Urinary bladder (tissue), 4 donors: ENCODE data around the gene NSDHL. TPM values are rescaled to one million over a fixed set of nuclear protein-coding genes. Genes with fewer than 3 reads are reported as not detected.

Source experiments
- DNase-seq: peaks from one replicate; pipeline ENCODE4 v3.0.0-alpha.2; 2015; ENCODE audit errors: extremely low spot score
- H3K27ac ChIP-seq: one replicate; pipeline ENCODE4 v1.5.1; 2013; ENCODE audit warnings: low read depth, mild to moderate bottlenecking, moderate library complexity
- H3K36me3 ChIP-seq: one replicate; pipeline ENCODE4 v1.6.1; 2013; ENCODE audit warnings: mild to moderate bottlenecking, moderate library complexity; ENCODE audit not compliant: insufficient read depth
- H3K4me1 ChIP-seq: one replicate; pipeline ENCODE4 v1.6.1; 2013; ENCODE audit warnings: mild to moderate bottlenecking, moderate library complexity; ENCODE audit not compliant: insufficient read depth
- H3K4me3 ChIP-seq: one replicate; pipeline ENCODE4 v1.5.1; 2013; ENCODE audit warnings: low read depth, low read length
- WGBS: extraction: QIAGEN DNeasy Blood & Tissue Kit; methylation state at CpG from one replicate; pipeline ENCODE4 v1.1.7; 2013; 5-methylcytosine and 5-hydroxymethylcytosine counted together
- polyA plus RNA-seq: library from polyadenylated mRNA; stranded (reverse); fragments of 200-250 nt; gene quantifications from one replicate; pipeline ENCODE4 v1.2.3, GENCODE V29; 2013
- total RNA-seq: library from RNA; depleted of rRNA; stranded (reverse); fragments of >200 nt; gene quantifications from one replicate; pipeline ENCODE4 v1.2.3, GENCODE V29; 2014
- donor health status: healthy with polysubstance abuse.
- donor health status: healthy.

Gene NSDHL
- total and polyA plus RNA-seq, 2 donors: 6.2 to 15.5 TPM

DNA sequence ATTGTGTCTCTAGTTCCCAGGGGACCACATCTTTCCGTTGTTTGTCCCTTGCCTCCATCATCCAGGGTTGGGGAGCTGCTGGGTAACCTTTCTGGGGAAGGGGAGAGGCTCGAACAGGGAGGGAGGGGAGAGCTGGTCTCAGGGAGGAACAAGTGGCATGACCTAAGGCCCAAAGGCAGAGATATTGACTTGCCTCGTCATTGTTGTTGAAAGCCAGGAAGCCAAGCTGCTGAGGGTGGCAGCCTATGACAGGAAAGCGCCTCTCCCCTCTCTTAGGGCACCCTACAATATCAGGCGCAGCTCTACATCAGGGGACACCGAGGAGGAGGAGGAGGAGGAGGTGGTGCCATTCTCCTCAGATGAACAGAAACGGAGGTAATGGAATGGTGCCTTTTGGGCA is 87.8 kb downstream of the NSDHL start:
- WGBS: 78% methylated on average over 7 of the region's 7 CpGs

More for the DNA sequence above, 87.8 kb downstream of the NSDHL start:
- H3K27ac ChIP-seq: no peak overlapping the region
- DNase-seq: no peak
- H3K4me1 ChIP-seq: no peaks in the 10 kb centered on the region
- no peak overlapping the region for H3K4me3 ChIP-seq
- no peaks in the 10 kb centered on the region for H3K36me3 ChIP-seq

Other genes with a start within 250 kb of the NSDHL start
- gene GABRQ, start 193.2 kb upstream of the NSDHL start, total RNA-seq: 1.5 TPM
- gene GABRQ, start 193.2 kb upstream of the NSDHL start, polyA plus RNA-seq: 0.08 TPM
- not detected for gene MAGEA3, start 132.3 kb upstream of the NSDHL start, total RNA-seq
- gene MAGEA3, start 132.3 kb upstream of the NSDHL start, polyA plus RNA-seq: not detected
- not detected for gene CSAG2, start 121.8 kb upstream of the NSDHL start, total RNA-seq
- not detected for gene CSAG2, start 121.8 kb upstream of the NSDHL start, polyA plus RNA-seq
- gene MAGEA2B, start 116.4 kb upstream of the NSDHL start, total RNA-seq: not detected
- gene MAGEA2B, start 116.4 kb upstream of the NSDHL start, polyA plus RNA-seq: not detected
- not detected for gene CSAG1, start 97.3 kb upstream of the NSDHL start, total RNA-seq
- gene CSAG1, start 97.3 kb upstream of the NSDHL start, polyA plus RNA-seq: not detected
- gene MAGEA12, start 97.3 kb upstream of the NSDHL start, total RNA-seq: not detected
- not detected for gene MAGEA12, start 97.3 kb upstream of the NSDHL start, polyA plus RNA-seq
- gene MAGEA2, start 77.2 kb upstream of the NSDHL start, total RNA-seq: not detected
- gene MAGEA2, start 77.2 kb upstream of the NSDHL start, polyA plus RNA-seq: not detected
- gene CSAG3, start 71.8 kb upstream of the NSDHL start, total RNA-seq: not detected
- gene CSAG3, start 71.8 kb upstream of the NSDHL start, polyA plus RNA-seq: not detected
- gene MAGEA6, start 61.4 kb upstream of the NSDHL start, total RNA-seq: not detected
- gene MAGEA6, start 61.4 kb upstream of the NSDHL start, polyA plus RNA-seq: not detected
- 38.3 TPM for gene CETN2, start 306 bp upstream of the NSDHL start, total RNA-seq
- gene CETN2, start 306 bp upstream of the NSDHL start, polyA plus RNA-seq: 44.1 TPM
- gene ZNF185, start 67.0 kb downstream of the NSDHL start, total RNA-seq: 9.7 TPM
- gene ZNF185, start 67.0 kb downstream of the NSDHL start, polyA plus RNA-seq: 5.3 TPM
- not detected for gene PNMA5, start 163.1 kb downstream of the NSDHL start, total RNA-seq
- 0.04 TPM for gene PNMA5, start 163.1 kb downstream of the NSDHL start, polyA plus RNA-seq
- gene PNMA3, start 225.4 kb downstream of the NSDHL start, total RNA-seq: 0.42 TPM
- gene PNMA3, start 225.4 kb downstream of the NSDHL start, polyA plus RNA-seq: 0.08 TPM
- 1.7 TPM for gene PNMA6A, start 241.4 kb downstream of the NSDHL start, total RNA-seq
- 0.72 TPM for gene PNMA6A, start 241.4 kb downstream of the NSDHL start, polyA plus RNA-seq